Measurements from ENCODE around the gene TTPAL. TPM values are rescaled to one million over a fixed set of nuclear protein-coding genes. Genes with fewer than 3 reads are reported as not detected.

TTPAL gene
- total RNA-seq, 1 donor, result 18.0 TPM

DNA sequence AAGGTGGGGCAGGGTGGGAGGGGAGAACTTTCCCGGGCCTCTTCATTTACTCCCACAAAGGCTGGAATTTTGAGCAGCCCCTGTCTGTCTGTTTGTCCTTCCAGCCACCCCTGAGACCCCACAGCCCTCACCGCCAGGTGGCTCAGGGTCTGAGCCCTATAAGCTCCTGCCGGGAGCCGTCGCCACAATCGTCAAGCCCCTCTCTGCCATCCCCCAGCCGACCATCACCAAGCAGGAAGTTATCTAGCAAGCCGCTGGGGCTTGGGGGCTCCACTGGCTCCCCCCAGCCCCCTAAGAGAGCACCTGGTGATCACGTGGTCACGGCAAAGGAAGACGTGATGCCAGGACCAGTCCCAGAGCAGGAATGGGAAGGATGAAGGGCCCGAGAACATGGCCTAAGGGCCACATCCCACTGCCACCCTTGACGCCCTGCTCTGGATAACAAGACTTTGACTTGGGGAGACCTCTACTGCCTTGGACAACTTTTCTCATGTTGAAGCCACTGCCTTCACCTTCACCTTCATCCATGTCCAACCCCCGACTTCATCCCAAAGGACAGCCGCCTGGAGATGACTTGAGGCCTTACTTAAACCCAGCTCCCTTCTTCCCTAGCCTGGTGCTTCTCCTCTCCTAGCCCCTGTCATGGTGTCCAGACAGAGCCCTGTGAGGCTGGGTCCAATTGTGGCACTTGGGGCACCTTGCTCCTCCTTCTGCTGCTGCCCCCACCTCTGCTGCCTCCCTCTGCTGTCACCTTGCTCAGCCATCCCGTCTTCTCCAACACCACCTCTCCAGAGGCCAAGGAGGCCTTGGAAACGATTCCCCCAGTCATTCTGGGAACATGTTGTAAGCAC is 46.0 kb upstream of the TTPAL start:
- no peak for DNase-seq (ENCODE audit: low read depth)
- TF ChIP-seq, protein P1, sequence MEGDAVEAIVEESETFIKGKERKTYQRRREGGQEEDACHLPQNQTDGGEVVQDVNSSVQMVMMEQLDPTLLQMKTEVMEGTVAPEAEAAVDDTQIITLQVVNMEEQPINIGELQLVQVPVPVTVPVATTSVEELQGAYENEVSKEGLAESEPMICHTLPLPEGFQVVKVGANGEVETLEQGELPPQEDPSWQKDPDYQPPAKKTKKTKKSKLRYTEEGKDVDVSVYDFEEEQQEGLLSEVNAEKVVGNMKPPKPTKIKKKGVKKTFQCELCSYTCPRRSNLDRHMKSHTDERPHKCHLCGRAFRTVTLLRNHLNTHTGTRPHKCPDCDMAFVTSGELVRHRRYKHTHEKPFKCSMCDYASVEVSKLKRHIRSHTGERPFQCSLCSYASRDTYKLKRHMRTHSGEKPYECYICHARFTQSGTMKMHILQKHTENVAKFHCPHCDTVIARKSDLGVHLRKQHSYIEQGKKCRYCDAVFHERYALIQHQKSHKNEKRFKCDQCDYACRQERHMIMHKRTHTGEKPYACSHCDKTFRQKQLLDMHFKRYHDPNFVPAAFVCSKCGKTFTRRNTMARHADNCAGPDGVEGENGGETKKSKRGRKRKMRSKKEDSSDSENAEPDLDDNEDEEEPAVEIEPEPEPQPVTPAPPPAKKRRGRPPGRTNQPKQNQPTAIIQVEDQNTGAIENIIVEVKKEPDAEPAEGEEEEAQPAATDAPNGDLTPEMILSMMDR (IDR thresholded peaks at IDR 0.05; ENCODE audit: insufficient read depth, low read length), result no peak
- H3K4me3 ChIP-seq (ENCODE audit: low read depth, low read length), result no peak overlapping the region

GRCh38 chr20:44430270-44431065 is 45.2 kb upstream of the TTPAL start:
- no peak overlapping the region for H3K4me3 ChIP-seq (ENCODE audit: low read depth, low read length)
- no peak for DNase-seq (ENCODE audit: low read depth)
- TF ChIP-seq, protein P1 (IDR thresholded peaks at IDR 0.05; ENCODE audit: insufficient read depth, low read length), result no peak

DNA sequence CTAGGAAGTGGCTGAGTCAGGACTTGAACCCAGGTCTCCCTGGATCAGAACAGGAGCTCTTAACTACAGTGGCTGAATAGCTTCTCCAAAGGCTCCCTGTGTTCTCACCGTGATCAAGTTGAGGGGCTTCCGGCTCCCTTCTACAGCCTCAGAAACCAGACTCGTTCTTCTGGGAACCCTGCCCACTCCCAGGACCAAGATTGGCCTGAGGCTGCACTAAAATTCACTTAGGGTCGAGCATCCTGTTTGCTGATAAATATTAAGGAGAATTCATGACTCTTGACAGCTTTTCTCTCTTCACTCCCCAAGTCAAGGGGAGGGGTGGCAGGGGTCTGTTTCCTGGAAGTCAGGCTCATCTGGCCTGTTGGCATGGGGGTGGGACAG is 44.6 kb upstream of the TTPAL start:
- H3K4me3 ChIP-seq (ENCODE audit: low read depth, low read length), result no peak overlapping the region
- TF ChIP-seq, protein P1 (IDR thresholded peaks at IDR 0.05; ENCODE audit: insufficient read depth, low read length), result no peak
- DNase-seq (ENCODE audit: low read depth), result no peak

DNA sequence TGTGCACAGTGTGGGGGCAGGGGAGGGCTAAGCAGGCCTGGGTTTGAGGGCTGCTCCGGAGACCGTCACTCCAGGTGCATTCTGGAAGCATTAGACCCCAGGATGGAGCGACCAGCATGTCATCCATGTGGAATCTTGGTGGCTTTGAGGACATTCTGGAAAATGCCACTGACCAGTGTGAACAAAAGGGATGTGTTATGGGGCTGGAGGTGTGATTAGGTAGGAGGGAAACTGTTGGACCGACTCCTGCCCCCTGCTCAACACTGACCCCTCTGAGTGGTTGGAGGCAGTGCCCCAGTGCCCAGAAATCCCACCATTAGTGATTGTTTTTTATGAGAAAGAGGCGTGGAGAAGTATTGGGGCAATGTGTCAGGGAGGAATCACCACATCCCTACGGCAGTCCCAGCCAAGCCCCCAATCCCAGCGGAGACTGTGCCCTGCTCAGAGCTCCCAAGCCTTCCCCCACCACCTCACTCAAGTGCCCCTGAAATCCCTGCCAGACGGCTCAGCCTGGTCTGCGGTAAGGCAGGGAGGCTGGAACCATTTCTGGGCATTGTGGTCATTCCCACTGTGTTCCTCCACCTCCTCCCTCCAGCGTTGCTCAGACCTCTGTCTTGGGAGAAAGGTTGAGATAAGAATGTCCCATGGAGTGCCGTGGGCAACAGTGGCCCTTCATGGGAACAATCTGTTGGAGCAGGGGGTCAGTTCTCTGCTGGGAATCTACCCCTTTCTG is 44.0 kb upstream of the TTPAL start:
- TF ChIP-seq, protein P1 (IDR thresholded peaks at IDR 0.05; ENCODE audit: insufficient read depth, low read length), result no peak
- peak; percentile 20 for DNase-seq (ENCODE audit: low read depth)
- no peak overlapping the region for H3K4me3 ChIP-seq (ENCODE audit: low read depth, low read length)

- H3K4me3 ChIP-seq (ENCODE audit: low read depth, low read length), result no peak overlapping the region
- DNase-seq (ENCODE audit: low read depth), result no peak
- TF ChIP-seq, protein P1 (IDR thresholded peaks at IDR 0.05; ENCODE audit: insufficient read depth, low read length), result no peak
These were observed 42.8 kb upstream of the TTPAL start for GRCh38 chr20:44432618-44433577.

All from fibroblast of the aortic adventitia (primary cell).